ENCODE results near the gene APOH.

Gene APOH

GRCh38 chr17:66167189-66167815 is 61.9 kb downstream of the APOH start:
- Histone ChIP-seq H2AFZ (no peak overlapping the region), H3K4me3 (ENCODE audit: low read depth, low read length) (no peak overlapping the region), H3K27ac (no peak overlapping the region), H3K9me3 (ENCODE audit: control insufficient read depth, low read length) (no peaks in the 10 kb centered on the region), H3K9ac (no peak overlapping the region), H3K27me3 (ENCODE audit: control insufficient read depth, insufficient read depth, low read length) (no peaks in the 10 kb centered on the region), H3K4me2 (ENCODE audit: low read length) (no peak overlapping the region), H3K36me3 (ENCODE audit: control insufficient read depth, insufficient read depth, low read length) (no peaks in the 10 kb centered on the region), H3K79me2 (no peaks in the 10 kb centered on the region), H3K4me1 (no peaks in the 10 kb centered on the region)
- TF ChIP-seq CTCF (IDR thresholded peaks at IDR 0.05), result no peak

- Histone ChIP-seq H2AFZ (no peak overlapping the region), H3K4me1 (no peaks in the 10 kb centered on the region), H3K79me2 (peaks cover under 1% of the 10 kb centered on the region), H3K36me3 (ENCODE audit: control insufficient read depth, insufficient read depth, low read length) (no peaks in the 10 kb centered on the region), H3K9ac (no peak overlapping the region), H3K9me3 (ENCODE audit: control insufficient read depth, low read length) (no peaks in the 10 kb centered on the region), H3K4me3 (ENCODE audit: low read depth, low read length) (no peak overlapping the region), H3K27me3 (ENCODE audit: control insufficient read depth, insufficient read depth, low read length) (no peaks in the 10 kb centered on the region), H3K4me2 (ENCODE audit: low read length) (no peak overlapping the region), H3K27ac (no peak overlapping the region)
- TF ChIP-seq CTCF (IDR thresholded peaks at IDR 0.05), result peak; percentile 73
Observed at GRCh38 chr17:66165537-66166123, 63.6 kb downstream of the APOH start.
